ENCODE results near the gene ZNF429. TPM values are rescaled to one million over a fixed set of nuclear protein-coding genes. Genes with fewer than 3 reads are reported as not detected.

The ZNF429 gene
- total RNA-seq, result 10 to 100 TPM; 10.5 to 15.1 TPM

DNA sequence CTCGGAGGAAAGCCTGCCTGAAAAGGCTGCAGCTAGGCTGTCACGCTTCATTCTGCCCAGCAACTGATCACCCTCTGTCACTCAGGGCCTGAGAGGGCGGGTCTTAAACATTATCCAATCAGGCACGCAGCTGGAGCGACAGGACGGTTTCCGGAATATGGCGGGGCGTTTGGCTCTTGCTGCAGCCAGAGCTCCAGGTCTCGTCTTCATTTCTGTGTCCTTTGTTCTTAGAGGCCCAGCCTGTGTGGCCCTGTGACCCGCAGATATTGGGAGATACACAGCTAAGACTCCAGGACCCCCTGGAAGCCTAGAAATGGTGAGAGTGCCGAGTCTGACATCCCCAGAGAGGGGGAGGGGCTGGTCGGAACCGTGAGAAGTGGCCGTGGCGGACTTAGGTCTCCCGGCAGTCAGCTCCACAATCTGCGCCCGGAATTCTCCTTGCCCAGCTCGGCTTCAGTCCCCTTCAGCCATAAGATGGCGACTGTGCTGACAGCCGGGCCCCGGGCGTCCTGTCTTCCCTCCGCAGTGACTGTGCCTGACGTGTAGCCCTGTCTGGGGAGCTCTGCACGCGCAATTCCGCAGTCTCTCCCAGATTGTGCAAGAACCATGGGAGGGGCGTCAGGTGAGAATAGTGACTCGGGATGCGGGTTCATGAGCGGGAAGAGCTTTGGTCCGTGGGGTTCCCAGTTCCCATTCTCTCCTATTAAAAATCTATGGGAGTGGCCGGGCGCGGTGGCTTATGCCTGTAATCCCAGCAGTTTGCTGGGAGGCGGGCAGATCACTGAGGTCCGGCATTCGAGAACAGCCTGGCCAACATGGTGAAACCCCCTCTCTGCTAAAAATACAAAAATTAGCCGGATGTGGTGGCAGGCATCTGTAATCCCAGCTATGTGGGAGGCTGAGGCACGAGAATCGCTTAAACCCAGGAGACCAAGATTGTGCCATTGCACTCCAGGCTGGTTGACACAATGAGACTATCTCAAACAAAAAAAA is at the start of gene ZNF429:
ZNF429 (plus strand) TSS at position 144 of the 993 bp plus-strand sequence; CDS start at position 314, 170 bp downstream.
- peak within 1 kb of the TSS; percentile 95 for H3K27ac ChIP-seq
- peak within 1 kb of the TSS; percentile 82 for H3K4me3 ChIP-seq
- intact Hi-C loops (cut with DNase I), result no loop called here
- TF ChIP-seq CTCF (IDR thresholded peaks at IDR 0.05), result no peak
- no peaks in the 10 kb centered on the region for H3K27me3 ChIP-seq
- no peaks in the 10 kb centered on the region for H3K4me1 ChIP-seq
- no peaks in the 10 kb centered on the region for H3K36me3 ChIP-seq
- H3K9me3 ChIP-seq, result no peaks in the 10 kb centered on the region
- peak; percentile 96 for DNase-seq
- peak within 1 kb of the TSS; percentile 77 to 86 for H3K9ac ChIP-seq (ENCODE audit: low read depth in 2 of 2, low read length in 2 of 2)

GRCh38 chr19:21460686-21461085 is 44.7 kb upstream of the ZNF429 start:
- no peak for DNase-seq
- no peak overlapping the region for H3K9ac ChIP-seq (ENCODE audit: low read depth in 2 of 2, low read length in 2 of 2)
- no peaks in the 10 kb centered on the region for H3K36me3 ChIP-seq
- no peak for TF ChIP-seq CTCF (IDR thresholded peaks at IDR 0.05)
- no peaks in the 10 kb centered on the region for H3K9me3 ChIP-seq
- intact Hi-C loops (cut with DNase I), result no loop called here
- no peaks in the 10 kb centered on the region for H3K4me1 ChIP-seq
- H3K4me3 ChIP-seq, result no peak overlapping the region
- no peaks in the 10 kb centered on the region for H3K27me3 ChIP-seq
- H3K27ac ChIP-seq, result no peak overlapping the region

DNA sequence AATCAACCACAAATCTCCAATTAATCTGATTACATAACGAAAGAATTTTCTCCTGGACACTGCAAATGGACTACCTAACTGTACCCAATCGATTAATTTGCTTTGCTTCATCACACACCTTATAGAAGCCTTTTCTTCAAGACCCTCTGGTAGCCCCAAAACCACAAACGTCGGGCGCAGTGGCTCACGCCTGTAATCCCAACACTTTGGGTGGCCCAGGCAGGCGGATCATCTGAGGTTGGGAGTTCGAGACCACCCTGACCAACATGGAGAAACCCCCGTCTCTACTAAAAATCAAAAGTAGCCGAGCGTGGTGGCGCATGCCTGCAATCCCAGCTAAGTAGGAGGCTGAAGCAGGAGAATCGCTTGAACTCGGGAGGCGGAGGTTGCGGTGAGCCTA is 42.9 kb upstream of the ZNF429 start:
- no peaks in the 10 kb centered on the region for H3K36me3 ChIP-seq
- no peaks in the 10 kb centered on the region for H3K4me1 ChIP-seq
- H3K27me3 ChIP-seq, result no peaks in the 10 kb centered on the region
- H3K27ac ChIP-seq, result no peak overlapping the region
- no peaks in the 10 kb centered on the region for H3K9me3 ChIP-seq
- intact Hi-C loops (cut with DNase I), result no loop called here
- no peak overlapping the region for H3K9ac ChIP-seq (ENCODE audit: low read depth in 2 of 2, low read length in 2 of 2)
- H3K4me3 ChIP-seq, result no peak overlapping the region
- TF ChIP-seq CTCF (IDR thresholded peaks at IDR 0.05), result no peak
- DNase-seq, result no peak

- Histone ChIP-seq H3K4me1 (no peaks in the 10 kb centered on the region), H3K27me3 (no peaks in the 10 kb centered on the region), H3K27ac (no peak overlapping the region), H3K9ac (ENCODE audit: low read depth in 2 of 2, low read length in 2 of 2) (no peak overlapping the region), H3K4me3 (peak overlapping the region; percentile 16), H3K36me3 (no peaks in the 10 kb centered on the region), H3K9me3 (no peaks in the 10 kb centered on the region)
- DNase-seq, result peak; percentile 70
- intact Hi-C loops (cut with DNase I), result no loop called here
- TF ChIP-seq CTCF (IDR thresholded peaks at IDR 0.05), result no peak
Observed at GRCh38 chr19:21463449-21464105, 41.8 kb upstream of the ZNF429 start.

DNA sequence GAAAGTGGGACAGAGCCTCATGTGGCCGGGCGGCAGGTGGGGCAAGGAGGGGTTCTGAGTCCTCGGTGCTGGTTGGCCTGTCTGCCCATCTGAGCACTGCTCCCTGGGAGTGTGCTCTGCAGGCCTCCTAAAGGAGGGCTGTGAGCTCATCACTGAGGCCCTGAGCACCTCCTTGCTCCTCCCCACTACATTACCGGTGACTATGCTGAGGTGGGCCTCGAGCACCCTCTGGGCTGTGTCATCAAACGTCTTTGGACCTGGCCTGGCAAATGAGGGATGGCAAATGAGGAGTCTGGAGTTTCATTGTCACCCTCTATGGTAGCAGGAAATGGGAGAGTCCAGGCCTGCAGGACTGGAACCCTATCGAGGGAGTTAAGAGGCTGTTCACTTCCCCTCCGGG is 38.8 kb upstream of the ZNF429 start:
- no peak overlapping the region for H3K4me3 ChIP-seq
- H3K9me3 ChIP-seq, result no peaks in the 10 kb centered on the region
- no peak for TF ChIP-seq CTCF (IDR thresholded peaks at IDR 0.05)
- H3K9ac ChIP-seq (ENCODE audit: low read depth in 2 of 2, low read length in 2 of 2), result no peak overlapping the region
- DNase-seq, result no peak
- intact Hi-C loops (cut with DNase I), result no loop called here
- H3K4me1 ChIP-seq, result no peaks in the 10 kb centered on the region
- no peak overlapping the region for H3K27ac ChIP-seq
- H3K36me3 ChIP-seq, result no peaks in the 10 kb centered on the region
- H3K27me3 ChIP-seq, result no peaks in the 10 kb centered on the region

Measured in colonic mucosa (tissue), 4 donors.